GM19452 (cell line): ENCODE data around the gene DPF3.

Experiments
- ATAC-seq: cut with Tn5 transposase; IDR thresholded peaks from one replicate; pipeline ENCODE4 v1.9.1; 2021; ENCODE audit not compliant: unreplicated experiment

Gene DPF3

DNA sequence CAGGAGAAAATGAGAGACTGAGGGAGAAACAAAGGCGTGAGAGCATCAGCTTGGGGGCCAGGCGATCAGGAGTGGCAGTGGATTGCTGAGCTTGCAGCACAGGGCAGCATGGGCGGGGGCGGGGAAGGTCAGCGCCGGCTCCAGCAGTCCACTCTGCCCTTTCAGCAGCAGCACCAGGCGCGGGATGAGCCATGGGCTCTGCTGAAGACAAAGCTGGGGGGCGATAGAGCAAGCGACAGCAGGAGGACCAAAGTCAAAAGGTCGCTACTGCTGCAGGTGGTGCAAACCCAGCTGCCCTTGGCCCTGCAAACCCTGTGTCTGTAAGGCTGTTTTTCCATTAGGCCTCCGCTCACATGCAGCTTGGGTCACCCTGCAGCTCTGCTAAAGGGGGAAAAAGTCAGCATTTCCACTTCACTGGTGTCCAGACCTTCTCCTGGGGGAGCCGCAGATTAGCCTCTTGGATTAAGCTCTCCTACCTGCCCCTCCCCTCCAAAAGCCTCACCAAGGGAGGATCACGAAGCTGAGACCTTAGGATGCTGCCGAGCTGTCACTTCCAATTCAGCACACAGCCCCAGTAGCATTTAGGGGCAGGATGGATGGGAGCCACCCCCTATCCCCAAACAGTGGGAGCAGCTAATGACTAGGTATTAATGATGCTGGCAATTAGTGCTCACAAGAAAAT lies 204.8 kb downstream of the DPF3 start:
- no peak for ATAC-seq

DNA sequence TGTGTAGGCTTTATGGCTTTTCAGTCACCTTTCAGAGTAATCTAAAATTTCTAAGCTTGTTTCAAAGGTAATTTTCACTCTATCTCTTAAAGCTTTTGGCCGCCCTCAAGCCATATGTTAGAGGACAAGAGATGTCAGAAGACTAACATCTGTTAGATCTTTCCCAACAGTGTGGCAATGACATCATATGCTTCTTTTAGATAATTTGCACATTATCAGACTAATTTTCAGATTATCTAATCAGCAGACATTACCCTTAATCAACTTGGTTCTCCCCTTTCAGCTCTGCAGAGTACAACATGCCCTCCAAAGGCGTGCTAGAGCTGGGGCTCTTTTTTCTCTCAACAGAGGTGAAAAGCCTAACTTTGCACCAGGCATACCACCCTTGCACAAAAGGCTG lies 207.1 kb downstream of the DPF3 start:
- ATAC-seq, result no peak

- ATAC-seq, result no peak
Measured at GRCh38 chr14:72686101-72686500, 207.8 kb downstream of the DPF3 start.

GRCh38 chr14:72685456-72685855 lies 208.4 kb downstream of the DPF3 start:
- no peak for ATAC-seq

DNA sequence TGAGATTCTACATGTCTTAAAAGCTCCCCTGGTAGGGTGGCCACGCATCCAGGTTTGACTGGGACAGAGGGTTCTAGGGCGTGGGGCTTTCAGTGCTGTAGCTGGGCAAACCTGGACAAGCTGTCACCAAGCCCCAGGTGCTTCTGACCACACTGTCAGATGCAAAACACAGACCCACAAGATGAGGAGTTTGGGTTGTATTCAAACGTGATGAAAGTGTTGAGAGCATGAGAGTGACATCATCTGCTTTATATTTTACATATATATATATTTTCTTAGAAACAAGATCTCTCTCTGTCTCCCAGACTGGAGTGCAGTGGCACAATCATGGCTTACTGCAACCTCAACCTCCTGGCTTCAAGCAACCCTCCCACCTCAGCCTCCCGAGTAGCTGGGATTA lies 210.1 kb downstream of the DPF3 start:
- ATAC-seq, result no peak

DNA sequence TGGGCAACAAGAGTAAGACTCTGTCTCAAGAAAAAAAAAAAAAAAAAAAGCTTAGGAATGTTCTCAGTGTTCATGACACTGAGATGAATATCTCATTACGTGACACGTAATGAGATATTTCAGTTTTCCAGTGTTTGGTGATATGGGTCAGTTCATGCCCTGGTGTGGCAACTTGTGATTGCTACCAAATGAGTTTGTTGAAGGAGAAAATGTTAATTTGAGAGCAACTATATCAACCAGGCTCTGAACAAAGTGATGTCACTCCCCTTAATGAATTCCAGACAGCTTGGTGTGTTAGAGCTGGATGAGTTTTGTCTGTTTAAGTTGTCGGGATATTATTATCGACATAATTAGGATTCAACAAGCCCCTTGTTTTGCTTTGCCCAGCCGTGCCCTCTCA lies 211.7 kb downstream of the DPF3 start:
- no peak for ATAC-seq

GRCh38 chr14:72680853-72681640 lies 212.9 kb downstream of the DPF3 start:
- ATAC-seq, result no peak

- no peak for ATAC-seq
Measured at GRCh38 chr14:72679536-72680151, 214.3 kb downstream of the DPF3 start.

- ATAC-seq, result no peak
Measured at GRCh38 chr14:72679141-72679535, 214.8 kb downstream of the DPF3 start.

- no peak for ATAC-seq
Measured at GRCh38 chr14:72678356-72678755, 215.5 kb downstream of the DPF3 start.

GRCh38 chr14:72677664-72678063 lies 216.2 kb downstream of the DPF3 start:
- no peak for ATAC-seq

GRCh38 chr14:72675126-72675525 lies 218.8 kb downstream of the DPF3 start:
- no peak for ATAC-seq

DNA sequence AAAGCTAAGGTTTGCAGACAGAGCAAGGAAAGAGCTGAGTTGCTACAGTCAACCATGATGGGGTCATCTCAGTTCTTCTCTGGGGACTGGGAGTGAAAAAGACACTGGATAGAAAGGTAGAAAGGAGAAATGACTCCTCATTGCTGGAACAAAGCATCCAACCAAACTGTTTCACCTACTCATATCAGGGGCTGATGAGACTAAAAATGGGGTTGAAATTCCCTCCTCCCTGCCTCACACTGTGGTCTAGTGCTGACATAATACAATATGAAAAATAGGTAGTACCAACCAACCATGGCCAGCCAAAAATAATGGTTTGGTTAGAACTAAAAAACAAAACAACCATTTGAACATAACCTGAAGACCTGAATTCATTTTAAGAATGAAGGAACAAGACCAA lies 220.7 kb downstream of the DPF3 start:
- no peak for ATAC-seq

GRCh38 chr14:72666610-72667009 lies 227.3 kb downstream of the DPF3 start:
- ATAC-seq, result no peak

GRCh38 chr14:72665259-72665658 lies 228.6 kb downstream of the DPF3 start:
- no peak for ATAC-seq

GRCh38 chr14:72664651-72665050 lies 229.2 kb downstream of the DPF3 start:
- no peak for ATAC-seq

- no peak for ATAC-seq
Measured at GRCh38 chr14:72663956-72664650, 229.8 kb downstream of the DPF3 start.

DNA sequence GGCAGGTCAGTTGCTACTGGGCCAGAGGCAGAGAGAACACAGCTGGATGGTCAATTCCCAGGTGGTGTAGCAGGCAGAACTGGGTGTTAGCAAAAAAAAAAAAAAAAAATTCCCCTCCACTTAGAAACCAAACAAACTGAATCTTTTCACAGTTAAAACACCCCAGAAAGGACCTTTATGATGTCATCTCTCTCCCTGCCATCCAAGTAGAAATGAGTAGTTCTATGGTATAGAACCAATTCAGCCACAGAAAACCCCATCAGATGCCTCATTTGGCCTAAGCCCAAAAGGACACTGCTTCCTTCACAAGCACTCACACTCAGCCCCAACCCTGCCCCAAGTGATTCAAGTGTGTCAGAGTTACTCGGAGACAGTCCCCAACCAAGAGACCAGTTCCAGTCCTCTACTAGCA lies 230.8 kb downstream of the DPF3 start:
- no peak for ATAC-seq

GRCh38 chr14:72662214-72662613 lies 231.7 kb downstream of the DPF3 start:
- no peak for ATAC-seq

- no peak for ATAC-seq
Measured at GRCh38 chr14:72657214-72657921, 236.5 kb downstream of the DPF3 start.

GRCh38 chr14:72653026-72653425 lies 240.9 kb downstream of the DPF3 start:
- no peak for ATAC-seq
